Endothelial cell of umbilical vein (primary cell): ENCODE data around the gene TEX22. TPM values are rescaled to one million over a fixed set of nuclear protein-coding genes. Genes with fewer than 3 reads are reported as not detected.

Experiments used
- BruUV-seq: library from RNA; stranded (reverse); fragments of 400-500 nt; replicated peaks from 2 replicates; lab custom pipeline; 2021; lab: Mats Ljungman, UMichigan
- CTCF ChIA-PET: fragments of 300-600, 350-600 bp; sonication (Branson Sonifier 250); formaldehyde crosslinking; loops from one replicate; lab custom pipeline; 2021; ENCODE audit warnings: antibody characterized with exemption, inconsistent platforms; lab: Charles Lee
- POLR2A ChIA-PET: fragments of 300-600, 350-600 bp; sonication (Branson Sonifier 250); formaldehyde crosslinking; loops from one replicate; lab custom pipeline; 2021; ENCODE audit warnings: antibody characterized with exemption, inconsistent platforms; lab: Charles Lee
- DNase-seq: peaks from one replicate; pipeline ENCODE4 v3.0.0-alpha.2; 2011; ENCODE audit warnings: low read depth, low spot score
- FAIRE-seq: peaks from 2 replicates; lab custom pipeline; 2011; peaks lifted over from hg19 to GRCh38; lab: Jason Lieb, UNC
- H2AFZ ChIP-seq: 2 replicates; pipeline ENCODE4 v1.6.0; 2012; ENCODE audit warnings: low read depth, low read length, control low read depth, inconsistent platforms
- H3K27ac ChIP-seq: 2 replicates; pipeline ENCODE4 v1.5.1; 2011; ENCODE audit warnings: low read depth, mild to moderate bottlenecking, control low read depth, low read length, moderate library complexity; ENCODE audit not compliant: insufficient read depth
- H3K27me3 ChIP-seq, 2 experiments: 2 replicates each; pipeline versions ENCODE4 v1.6.0 to v1.6.1; 2011; ENCODE audit warnings: low read length in 2 of 2, mixed read lengths in 1 of 2; ENCODE audit not compliant: control insufficient read depth in 2 of 2, insufficient read depth in 2 of 2
- H3K36me3 ChIP-seq, 2 experiments: 2 replicates in 1 of 2; 3 replicates in 1 of 2; pipeline ENCODE4 v1.5.1; 2011; ENCODE audit warnings: low read length in 2 of 2, mild to moderate bottlenecking in 1 of 2, moderate library complexity in 1 of 2; ENCODE audit not compliant: control insufficient read depth in 2 of 2, insufficient read depth in 2 of 2; ENCODE audit errors: extremely low read depth in 1 of 2
- H3K4me1 ChIP-seq: 3 replicates; pipeline ENCODE4 v1.5.1; 2011; ENCODE audit warnings: mild to moderate bottlenecking, low read length; ENCODE audit not compliant: control insufficient read depth, insufficient read depth; ENCODE audit errors: extremely low read depth
- H3K4me2 ChIP-seq: 2 replicates; pipeline ENCODE4 v1.6.1; 2011; ENCODE audit warnings: low read length, control low read depth, mixed read lengths; ENCODE audit not compliant: insufficient read depth
- H3K4me3 ChIP-seq, 3 experiments: fragments of 200-600 bp in 1 of 3; sonication (generic), shearing (Covaris generic) in 1 of 3; replicated peaks in 1 of 3; 2 replicates each; pipeline ENCODE4 v1.5.1; 2011 to 2016; ENCODE audit warnings: control low read depth in 3 of 3, low read length in 3 of 3, mild to moderate bottlenecking in 2 of 3, inconsistent platforms in 1 of 3, low read depth in 1 of 3, moderate library complexity in 1 of 3; ENCODE audit not compliant: insufficient read depth in 1 of 3
- H3K79me2 ChIP-seq: 2 replicates; pipeline ENCODE4 v1.6.0; 2012; ENCODE audit warnings: low read length, inconsistent platforms; ENCODE audit not compliant: control insufficient read depth, insufficient read depth
- H3K9ac ChIP-seq: replicated peaks from 2 replicates; pipeline ENCODE3; 2011; ENCODE audit warnings: low read length, control low read depth; ENCODE audit not compliant: insufficient read depth; ENCODE audit errors: extremely low read depth
- H3K9me1 ChIP-seq: replicated peaks from 3 replicates; pipeline ENCODE4 v1.6.0; 2011; ENCODE audit warnings: mild to moderate bottlenecking, low read length; ENCODE audit not compliant: control insufficient read depth, insufficient read depth; ENCODE audit errors: extremely low read depth
- H3K9me3 ChIP-seq: replicated peaks from 2 replicates; pipeline ENCODE4 v1.5.1; 2012; ENCODE audit warnings: low read length, inconsistent platforms; ENCODE audit not compliant: control insufficient read depth, insufficient read depth
- H4K20me1 ChIP-seq: replicated peaks from 2 replicates; pipeline ENCODE3; 2011; ENCODE audit warnings: mild to moderate bottlenecking, low read length; ENCODE audit not compliant: control insufficient read depth, insufficient read depth; ENCODE audit errors: extremely low read depth
- EZH2 ChIP-seq: IDR thresholded peaks from 2 replicates; pipeline ENCODE4 v1.6.1; 2012; ENCODE audit warnings: borderline replicate concordance, low read depth, mild to moderate bottlenecking, moderate library complexity, low read length, inconsistent platforms; ENCODE audit not compliant: severe bottlenecking
- FOS ChIP-seq: IDR thresholded peaks from 2 replicates; pipeline ENCODE4 v1.6.1; 2011; ENCODE audit warnings: mild to moderate bottlenecking, low read length, moderate library complexity, borderline replicate concordance; ENCODE audit not compliant: insufficient read depth
- GATA2 ChIP-seq: IDR thresholded peaks from 2 replicates; pipeline ENCODE4 v1.7.0; 2011; ENCODE audit warnings: low read depth, mild to moderate bottlenecking, moderate library complexity, mixed read lengths, low read length; ENCODE audit not compliant: insufficient read length, insufficient read depth
- JUN ChIP-seq: IDR thresholded peaks from 2 replicates; pipeline ENCODE4 v1.6.1; 2011; ENCODE audit warnings: borderline replicate concordance, low read depth; ENCODE audit not compliant: insufficient read length, insufficient read depth
- MYC ChIP-seq: IDR thresholded peaks from one replicate; pipeline ENCODE4 v1.6.1; 2011; ENCODE audit warnings: mild to moderate bottlenecking, low read depth, low read length
- POLR2A ChIP-seq: IDR thresholded peaks from 2 replicates; pipeline ENCODE4 v1.6.1; 2012; ENCODE audit warnings: low read depth, mild to moderate bottlenecking, control low read depth, low read length
- POLR2AphosphoS5 ChIP-seq: IDR thresholded peaks from 2 replicates; pipeline ENCODE4 v1.6.1; 2012; ENCODE audit warnings: low read depth, mild to moderate bottlenecking, control low read depth, low read length, moderate library complexity; ENCODE audit not compliant: insufficient read depth
- dilution Hi-C: fragments of 300-500 bp; cut with MboI; formaldehyde crosslinking; loops from one replicate; pipeline ENCODE4 v1.15.0; 2019; ENCODE audit warnings: low sequenced_read_pairs; ENCODE audit not compliant: extremely low pct_ligation_motif_present
- intact Hi-C: fragments of 100-400 bp; cut with micrococcal nuclease; formaldehyde crosslinking; loops from one replicate; pipeline ENCODE4 v1.10.0; 2022
- polyA plus RNA-seq, 4 experiments: library from polyadenylated mRNA; depleted of rRNA in 3 of 4; stranded (reverse) in 3 of 4; unstranded in 1 of 4; fragments of >200 nt; gene quantifications; 2 replicates each; pipeline versions ENCODE4 v1.2.1 to v1.2.3, GENCODE V29; 2011 to 2012; ENCODE audit warnings: missing spikeins in 1 of 4
- total RNA-seq: library from RNA; stranded (reverse); gene quantifications from 2 replicates; pipeline ENCODE4 v1.2.3, GENCODE V29; 2021
- TF ChIP-seq, protein P1 (sequence below): IDR thresholded peaks from 2 replicates; pipeline ENCODE4 v1.6.1; 2011; ENCODE audit not compliant: insufficient read depth, insufficient read length
- TF ChIP-seq, protein P2 (sequence below), 2 donors: IDR thresholded peaks; 1 replicate in 1 of 2; 2 replicates in 1 of 2; pipeline ENCODE4 v1.5.1; 2011; ENCODE audit warnings: low read length in 2 of 2, mild to moderate bottlenecking in 2 of 2, moderate library complexity in 2 of 2, control low read depth in 1 of 2, inconsistent platforms in 1 of 2, low read depth in 1 of 2; ENCODE audit not compliant: insufficient read depth in 1 of 2; ENCODE audit errors: extremely low read depth in 1 of 2

TEX22 gene
- total and polyA plus RNA-seq, 2 donors (not counting 3 experiments of a cell fraction or from before 2014, with no cell fraction given): 0.06 to 1.1 TPM

DNA sequence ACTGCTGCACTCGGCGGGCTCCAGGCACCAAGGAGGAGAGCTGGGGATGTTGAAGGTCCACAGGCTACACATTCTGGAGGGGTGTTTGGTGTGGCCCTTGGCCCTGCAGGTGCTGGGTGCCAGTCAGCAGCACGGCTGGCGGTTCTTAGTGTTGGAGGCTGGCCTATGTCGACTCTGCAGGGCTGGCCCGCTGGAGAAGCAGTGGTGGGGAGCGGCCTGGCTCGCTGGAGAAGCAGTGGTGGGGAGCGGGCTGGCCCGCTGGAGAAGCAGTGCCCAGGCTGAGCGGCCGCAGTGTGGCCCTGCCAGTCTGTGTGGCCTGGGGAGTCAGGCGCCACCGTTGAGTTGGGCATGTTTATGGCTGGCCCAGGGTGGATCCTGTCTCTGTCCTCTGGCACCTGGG is 48.6 kb downstream of the TEX22 start:
- H2AFZ ChIP-seq: no peak overlapping the region
- H3K79me2 ChIP-seq: peaks cover 6% of the 10 kb centered on the region
- dilution Hi-C loops (no loop called here), intact Hi-C loops (no loop called here)
- no peaks in the 10 kb centered on the region for H3K4me1 ChIP-seq
- ChIA-PET POLR2A (no interaction called here), CTCF (interaction anchor here (1.2 to 1.9 kb wide), 3 partner anchors 34 to 76 kb away, joined by 3 to 31 read pairs (median 25); no protein-coding TSS in a partner anchor)
- DNase-seq (no peak), FAIRE-seq (no peak)
- H3K27me3 ChIP-seq: no peaks in the 10 kb centered on the region
- H3K9ac ChIP-seq: no peak overlapping the region
- no peak overlapping the region for H3K4me3 ChIP-seq
- no peaks in the 10 kb centered on the region for H3K9me1 ChIP-seq
- H4K20me1 ChIP-seq: no peaks in the 10 kb centered on the region
- no peak overlapping the region for H3K27ac ChIP-seq
- no peak overlapping the region for H3K4me2 ChIP-seq
- no TSS peak for BruUV-seq
- H3K36me3 ChIP-seq: peaks cover 3 to 27% of the 10 kb centered on the region in 2 experiments
- TF ChIP-seq POLR2AphosphoS5 (no peak), MYC (no peak), POLR2A (no peak), GATA2 (no peak), EZH2 (no peak), FOS (no peak), JUN (no peak)
- TF ChIP-seq, protein P1, sequence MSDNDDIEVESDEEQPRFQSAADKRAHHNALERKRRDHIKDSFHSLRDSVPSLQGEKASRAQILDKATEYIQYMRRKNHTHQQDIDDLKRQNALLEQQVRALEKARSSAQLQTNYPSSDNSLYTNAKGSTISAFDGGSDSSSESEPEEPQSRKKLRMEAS: no peak
- TF ChIP-seq, protein P2, sequence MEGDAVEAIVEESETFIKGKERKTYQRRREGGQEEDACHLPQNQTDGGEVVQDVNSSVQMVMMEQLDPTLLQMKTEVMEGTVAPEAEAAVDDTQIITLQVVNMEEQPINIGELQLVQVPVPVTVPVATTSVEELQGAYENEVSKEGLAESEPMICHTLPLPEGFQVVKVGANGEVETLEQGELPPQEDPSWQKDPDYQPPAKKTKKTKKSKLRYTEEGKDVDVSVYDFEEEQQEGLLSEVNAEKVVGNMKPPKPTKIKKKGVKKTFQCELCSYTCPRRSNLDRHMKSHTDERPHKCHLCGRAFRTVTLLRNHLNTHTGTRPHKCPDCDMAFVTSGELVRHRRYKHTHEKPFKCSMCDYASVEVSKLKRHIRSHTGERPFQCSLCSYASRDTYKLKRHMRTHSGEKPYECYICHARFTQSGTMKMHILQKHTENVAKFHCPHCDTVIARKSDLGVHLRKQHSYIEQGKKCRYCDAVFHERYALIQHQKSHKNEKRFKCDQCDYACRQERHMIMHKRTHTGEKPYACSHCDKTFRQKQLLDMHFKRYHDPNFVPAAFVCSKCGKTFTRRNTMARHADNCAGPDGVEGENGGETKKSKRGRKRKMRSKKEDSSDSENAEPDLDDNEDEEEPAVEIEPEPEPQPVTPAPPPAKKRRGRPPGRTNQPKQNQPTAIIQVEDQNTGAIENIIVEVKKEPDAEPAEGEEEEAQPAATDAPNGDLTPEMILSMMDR (IDR thresholded peaks at IDR 0.05; ENCODE audit: extremely low read depth in 1 of 2, insufficient read depth in 1 of 2, low read depth in 1 of 2, low read length in 2 of 2): no peak
- H3K9me3 ChIP-seq: no peaks in the 10 kb centered on the region
